ENCODE results near the gene PRRG2. TPM values are rescaled to one million over a fixed set of nuclear protein-coding genes. Genes with fewer than 3 reads are reported as not detected.

PRRG2 gene
- polyA plus RNA-seq, 1 donor (not counting 4 experiments of a cell fraction or from before 2014, with no cell fraction given), result 5.3 TPM

- Histone ChIP-seq H3K9me1 (ENCODE audit: control insufficient read depth, extremely low read depth, insufficient read depth, low read length) (no peaks in the 10 kb centered on the region), H4K20me1 (ENCODE audit: control insufficient read depth, extremely low read depth, insufficient read depth, low read length) (peaks cover 2% of the 10 kb centered on the region), H3K9me3 (ENCODE audit: control insufficient read depth, low read depth, low read length) (no peaks in the 10 kb centered on the region), H3K27me3 (ENCODE audit: control insufficient read depth, extremely low read depth, insufficient read depth, low read length) (no peaks in the 10 kb centered on the region), H2AFZ (ENCODE audit: control insufficient read depth, low read length) (no peak within 1 kb of the TSS), H3K79me2 (ENCODE audit: control insufficient read depth, insufficient read depth, low read length) (peaks cover 54% of the 10 kb centered on the region), H3K4me3 (ENCODE audit: control insufficient read depth in 2 of 3, extremely low read depth in 1 of 3, insufficient read depth in 2 of 3, low read depth in 1 of 3, low read length in 3 of 3) (peak within 1 kb of the TSS; percentile 71 to 93 (median 90)), H3K4me1 (ENCODE audit: control insufficient read depth, extremely low read depth, insufficient read depth, low read length) (peaks cover 24% of the 10 kb centered on the region), H3K4me2 (ENCODE audit: control insufficient read depth, extremely low read depth, insufficient read depth, low read depth, low read length) (peak within 1 kb of the TSS; percentile 99), H3K36me3 (ENCODE audit: control insufficient read depth in 2 of 2, extremely low read depth in 1 of 2, insufficient read depth in 2 of 2, low read length in 2 of 2) (peaks cover 12% of the 10 kb centered on the region in 2 experiments), H3K27ac (ENCODE audit: control insufficient read depth, insufficient read depth, low read length) (peak within 1 kb of the TSS; percentile 100), H3K9ac (ENCODE audit: control insufficient read depth, extremely low read depth, insufficient read depth, low read length) (peak within 1 kb of the TSS; percentile 100)
- dilution Hi-C loops (cut with MboI; ENCODE audit: extremely low pct_ligation_motif_present, low sequenced_read_pairs), result no loop called here
- DNase-seq (ENCODE audit: low read depth, low spot score) (peak; percentile 99), FAIRE-seq (peak; percentile 74)
- TF ChIP-seq, protein P1, sequence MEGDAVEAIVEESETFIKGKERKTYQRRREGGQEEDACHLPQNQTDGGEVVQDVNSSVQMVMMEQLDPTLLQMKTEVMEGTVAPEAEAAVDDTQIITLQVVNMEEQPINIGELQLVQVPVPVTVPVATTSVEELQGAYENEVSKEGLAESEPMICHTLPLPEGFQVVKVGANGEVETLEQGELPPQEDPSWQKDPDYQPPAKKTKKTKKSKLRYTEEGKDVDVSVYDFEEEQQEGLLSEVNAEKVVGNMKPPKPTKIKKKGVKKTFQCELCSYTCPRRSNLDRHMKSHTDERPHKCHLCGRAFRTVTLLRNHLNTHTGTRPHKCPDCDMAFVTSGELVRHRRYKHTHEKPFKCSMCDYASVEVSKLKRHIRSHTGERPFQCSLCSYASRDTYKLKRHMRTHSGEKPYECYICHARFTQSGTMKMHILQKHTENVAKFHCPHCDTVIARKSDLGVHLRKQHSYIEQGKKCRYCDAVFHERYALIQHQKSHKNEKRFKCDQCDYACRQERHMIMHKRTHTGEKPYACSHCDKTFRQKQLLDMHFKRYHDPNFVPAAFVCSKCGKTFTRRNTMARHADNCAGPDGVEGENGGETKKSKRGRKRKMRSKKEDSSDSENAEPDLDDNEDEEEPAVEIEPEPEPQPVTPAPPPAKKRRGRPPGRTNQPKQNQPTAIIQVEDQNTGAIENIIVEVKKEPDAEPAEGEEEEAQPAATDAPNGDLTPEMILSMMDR (optimal IDR thresholded peaks at IDR 0.05 in 1 of 3, IDR thresholded peaks at IDR 0.05 in 1 of 3, conservative IDR thresholded peaks at IDR 0.05 in 1 of 3; ENCODE audit: extremely low read depth in 1 of 3, insufficient read depth in 2 of 3, low read length in 3 of 3), result no peak
- TF ChIP-seq EZH2 (IDR thresholded peaks at IDR 0.05; ENCODE audit: low read length), result no peak
Observed at GRCh38 chr19:49640113-49640898, 59.2 kb downstream of the PRRG2 start, which contains the start of gene RRAS. Gene RRAS (minus strand): TSS chr19:49640143. CDS start chr19:49640098, 45 bp downstream.

Small RNA genes lying within 50 kb of the gene (small RNA-seq; reads per million reads assigned to genes)
- gene RF00019 (ENCODE audit: insufficient read length in 3 of 3, low read depth in 3 of 3, low replicate concordance in 1 of 3), result 0 reads per million in 3 experiments

Other genes with a start within 250 kb of the PRRG2 start
- not detected in 3 replicates for gene CD37, start 245.9 kb upstream of the PRRG2 start, polyA plus RNA-seq
- gene TEAD2, start 218.9 kb upstream of the PRRG2 start, polyA plus RNA-seq, result 6.4 to 13.6 TPM (median 8.9 TPM) in 3 replicates
- 0.10 TPM in 1 of 3 replicates, not detected in the others for gene DKKL1, start 217.4 kb upstream of the PRRG2 start, polyA plus RNA-seq
- gene KASH5, start 193.1 kb upstream of the PRRG2 start, polyA plus RNA-seq, result not detected in 3 replicates
- not detected in 3 replicates for gene PTH2, start 157.9 kb upstream of the PRRG2 start, polyA plus RNA-seq
- gene GFY, start 155.9 kb upstream of the PRRG2 start, polyA plus RNA-seq, result not detected in 3 replicates
- gene SLC17A7, start 139.8 kb upstream of the PRRG2 start, polyA plus RNA-seq, result 0.04 to 0.12 TPM (median 0.04 TPM) in 3 replicates
- gene PIH1D1, start 129.5 kb upstream of the PRRG2 start, polyA plus RNA-seq, result 29.0 to 40.7 TPM (median 37.8 TPM) in 3 replicates
- 7.1 to 12.2 TPM (median 9.8 TPM) in 3 replicates for gene ALDH16A1, start 128.1 kb upstream of the PRRG2 start, polyA plus RNA-seq
- gene FLT3LG, start 107.1 kb upstream of the PRRG2 start, polyA plus RNA-seq, result 0.80 to 1.7 TPM (median 1.3 TPM) in 3 replicates
- gene RPL13A, start 93.7 kb upstream of the PRRG2 start, polyA plus RNA-seq, result 1,826 to 4,676 TPM (median 3,383 TPM) in 3 replicates
- 2,569 to 3,320 TPM (median 2,868 TPM) in 3 replicates for gene RPS11, start 84.9 kb upstream of the PRRG2 start, polyA plus RNA-seq
- gene FCGRT, start 68.7 kb upstream of the PRRG2 start, polyA plus RNA-seq, result 12.0 to 12.8 TPM (median 12.3 TPM) in 3 replicates
- 0.10 to 0.14 TPM in 2 of 3 replicates, not detected in the other for gene RCN3, start 53.3 kb upstream of the PRRG2 start, polyA plus RNA-seq
- 36.6 to 63.6 TPM (median 42.7 TPM) in 3 replicates for gene NOSIP, start 760 bp upstream of the PRRG2 start, polyA plus RNA-seq
- gene PRR12, start 9.9 kb downstream of the PRRG2 start, polyA plus RNA-seq, result 0.35 to 1.1 TPM (median 0.42 TPM) in 3 replicates
- 98.1 to 184 TPM (median 154 TPM) in 3 replicates for gene RRAS, start 58.8 kb downstream of the PRRG2 start, polyA plus RNA-seq
- gene SCAF1, start 60.9 kb downstream of the PRRG2 start, polyA plus RNA-seq, result 3.4 to 20.9 TPM (median 5.8 TPM) in 3 replicates
- gene IRF3, start 84.5 kb downstream of the PRRG2 start, polyA plus RNA-seq, result 50.4 to 67.5 TPM (median 57.7 TPM) in 3 replicates
- 11.8 to 14.8 TPM (median 14.0 TPM) in 3 replicates for gene BCL2L12, start 84.6 kb downstream of the PRRG2 start, polyA plus RNA-seq
- 280 to 322 TPM (median 311 TPM) in 3 replicates for gene PRMT1, start 96.0 kb downstream of the PRRG2 start, polyA plus RNA-seq
- 0.73 to 0.76 TPM (median 0.73 TPM) in 3 replicates for gene ADM5, start 108.3 kb downstream of the PRRG2 start, polyA plus RNA-seq
- 0.39 to 0.49 TPM (median 0.41 TPM) in 3 replicates for gene CPT1C, start 109.8 kb downstream of the PRRG2 start, polyA plus RNA-seq
- gene TSKS, start 182.0 kb downstream of the PRRG2 start, polyA plus RNA-seq, result 1.3 to 2.2 TPM (median 1.9 TPM) in 3 replicates
- gene AP2A1, start 185.7 kb downstream of the PRRG2 start, polyA plus RNA-seq, result 36.7 to 67.7 TPM (median 52.7 TPM) in 3 replicates
- 2.6 to 4.7 TPM (median 3.7 TPM) in 3 replicates for gene FUZ, start 232.0 kb downstream of the PRRG2 start, polyA plus RNA-seq
- 12.5 to 37.0 TPM (median 13.9 TPM) in 3 replicates for gene MED25, start 237.0 kb downstream of the PRRG2 start, polyA plus RNA-seq

Measured in keratinocyte (primary cell).